ENCODE results near the gene LRMDA. TPM values are rescaled to one million over a fixed set of nuclear protein-coding genes. Genes with fewer than 3 reads are reported as not detected.
"Not testable (repeated sequence)": the region's sequence is repeated elsewhere in the genome, so short reads cannot be mapped to it uniquely, and the experiment has no call there.

The LRMDA gene
- total RNA-seq, 6 donors from 2014 or later: 12.8 to 185 (median 18.1) TPM

DNA sequence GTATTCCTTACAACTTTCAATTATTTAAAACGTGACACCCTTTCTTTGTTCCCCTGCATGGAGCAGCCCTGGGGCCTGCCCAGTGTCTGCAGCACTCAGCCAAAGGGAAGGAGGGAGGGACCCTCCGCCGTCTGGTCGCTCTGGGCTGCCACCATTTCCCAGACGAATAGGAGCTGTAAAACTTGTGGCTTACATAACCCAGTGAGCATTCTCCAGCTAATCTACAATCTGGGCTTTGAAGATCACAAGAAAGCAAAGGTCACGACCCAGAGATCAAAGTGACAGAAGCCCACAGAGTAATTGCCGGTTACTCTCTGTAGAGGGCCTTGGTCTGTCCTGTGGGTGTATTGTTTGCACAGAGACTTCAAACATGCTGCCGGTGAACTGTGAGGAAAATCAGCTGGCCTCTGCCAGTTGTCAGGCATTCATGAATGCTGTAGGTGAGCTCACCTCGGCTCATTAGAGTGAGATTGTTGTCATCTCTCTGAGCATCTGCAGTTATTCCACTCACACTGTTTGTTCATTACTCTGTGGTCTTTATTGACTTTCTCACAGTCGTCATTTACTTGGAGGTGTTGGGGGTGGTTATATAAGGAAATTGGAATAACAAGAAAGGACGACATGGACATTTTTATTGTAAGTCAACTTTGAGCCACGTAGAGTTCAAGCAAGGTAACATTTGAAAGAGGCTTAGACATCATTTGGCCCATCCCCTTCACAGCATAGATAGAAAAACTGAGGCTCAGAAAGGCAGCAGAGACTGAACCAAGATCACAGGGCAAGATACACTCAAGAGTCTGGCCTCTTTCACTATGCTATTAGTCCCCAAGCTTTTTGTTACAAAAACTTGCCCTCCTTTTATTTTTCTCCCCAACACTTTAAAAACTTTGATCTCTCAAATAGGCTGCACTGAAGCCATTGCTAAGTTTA lies 619.8 kb downstream of the LRMDA start:
- H3K4me1 ChIP-seq: no peaks in the 10 kb centered on the region
- H3K36me3 ChIP-seq: no peaks in the 10 kb centered on the region
- peaks cover 0 to 12% (median 9%) of the 10 kb centered on the region in 4 donors for H3K9me3 ChIP-seq
- H3K4me3 ChIP-seq: no peak overlapping the region
- H3K27ac ChIP-seq: no peak overlapping the region
- DNase-seq (no peak), ATAC-seq (ENCODE audit: low FRiP score in 2 of 2) (peak in 1 of 2 donors; percentile 27)
- 68 to 71% methylated on average over 12 of the region's 12 CpGs for WGBS, 2 donors
- TF ChIP-seq EP300 (IDR thresholded peaks at IDR 0.05): no peak
- TF ChIP-seq POLR2A (IDR thresholded peaks at IDR 0.05): no peak
- H3K27me3 ChIP-seq: no peaks in the 10 kb centered on the region

DNA sequence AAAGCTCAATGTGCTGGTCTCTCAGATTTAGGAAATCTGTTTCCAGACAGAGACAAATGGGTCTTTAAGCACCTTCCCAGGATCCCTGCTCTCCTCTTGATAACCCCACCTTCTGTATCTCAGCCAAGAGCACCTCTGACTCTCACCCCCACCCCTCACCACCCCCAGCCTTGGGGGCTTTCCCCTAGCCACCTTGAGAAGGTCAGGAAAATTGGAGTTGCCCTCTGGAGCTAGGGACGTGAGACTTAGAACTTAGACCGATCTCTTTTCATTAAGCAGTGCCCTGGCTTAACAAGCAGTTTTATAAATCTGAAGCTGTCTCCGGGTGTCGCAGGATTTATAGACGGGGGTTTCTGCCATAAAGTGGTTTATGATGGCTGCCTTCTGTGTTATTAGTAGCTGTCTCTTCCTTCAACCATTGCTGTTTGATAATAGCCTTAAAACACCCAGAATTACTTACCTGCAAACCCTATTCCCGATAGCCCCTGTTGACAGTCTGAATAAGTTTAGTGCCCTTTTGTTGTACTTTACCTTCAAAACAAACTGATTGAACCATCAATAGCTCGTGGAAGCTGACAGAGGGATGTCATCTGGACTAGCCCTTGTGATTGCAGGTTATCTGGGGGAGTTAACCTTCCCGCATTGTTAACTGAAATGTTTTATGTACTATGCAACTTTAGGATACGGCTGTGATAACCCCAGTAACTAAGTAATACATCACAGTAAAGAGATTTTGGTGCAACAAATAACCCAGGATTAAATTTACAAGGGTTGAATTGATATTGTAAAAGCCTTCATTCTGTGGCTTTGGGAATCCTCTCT lies 621.5 kb downstream of the LRMDA start:
- Histone ChIP-seq H3K4me3 (no peak overlapping the region), H3K9me3 (peaks cover 0 to 13% (median 11%) of the 10 kb centered on the region in 4 donors), H3K36me3 (no peaks in the 10 kb centered on the region), H3K27ac (no peak overlapping the region), H3K4me1 (no peaks in the 10 kb centered on the region), H3K27me3 (no peaks in the 10 kb centered on the region)
- TF ChIP-seq POLR2AphosphoS5 (IDR thresholded peaks at IDR 0.05): no peak
- no peak for TF ChIP-seq POLR2A (IDR thresholded peaks at IDR 0.05)
- TF ChIP-seq, protein P1, sequence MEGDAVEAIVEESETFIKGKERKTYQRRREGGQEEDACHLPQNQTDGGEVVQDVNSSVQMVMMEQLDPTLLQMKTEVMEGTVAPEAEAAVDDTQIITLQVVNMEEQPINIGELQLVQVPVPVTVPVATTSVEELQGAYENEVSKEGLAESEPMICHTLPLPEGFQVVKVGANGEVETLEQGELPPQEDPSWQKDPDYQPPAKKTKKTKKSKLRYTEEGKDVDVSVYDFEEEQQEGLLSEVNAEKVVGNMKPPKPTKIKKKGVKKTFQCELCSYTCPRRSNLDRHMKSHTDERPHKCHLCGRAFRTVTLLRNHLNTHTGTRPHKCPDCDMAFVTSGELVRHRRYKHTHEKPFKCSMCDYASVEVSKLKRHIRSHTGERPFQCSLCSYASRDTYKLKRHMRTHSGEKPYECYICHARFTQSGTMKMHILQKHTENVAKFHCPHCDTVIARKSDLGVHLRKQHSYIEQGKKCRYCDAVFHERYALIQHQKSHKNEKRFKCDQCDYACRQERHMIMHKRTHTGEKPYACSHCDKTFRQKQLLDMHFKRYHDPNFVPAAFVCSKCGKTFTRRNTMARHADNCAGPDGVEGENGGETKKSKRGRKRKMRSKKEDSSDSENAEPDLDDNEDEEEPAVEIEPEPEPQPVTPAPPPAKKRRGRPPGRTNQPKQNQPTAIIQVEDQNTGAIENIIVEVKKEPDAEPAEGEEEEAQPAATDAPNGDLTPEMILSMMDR (IDR thresholded peaks at IDR 0.05): no peak
- no peak for TF ChIP-seq EP300 (IDR thresholded peaks at IDR 0.05)
- ATAC-seq (ENCODE audit: low FRiP score in 2 of 2) (no peak), DNase-seq (no peak)
- 88 to 91% methylated on average over 9 of the region's 9 CpGs for WGBS, 2 donors

DNA sequence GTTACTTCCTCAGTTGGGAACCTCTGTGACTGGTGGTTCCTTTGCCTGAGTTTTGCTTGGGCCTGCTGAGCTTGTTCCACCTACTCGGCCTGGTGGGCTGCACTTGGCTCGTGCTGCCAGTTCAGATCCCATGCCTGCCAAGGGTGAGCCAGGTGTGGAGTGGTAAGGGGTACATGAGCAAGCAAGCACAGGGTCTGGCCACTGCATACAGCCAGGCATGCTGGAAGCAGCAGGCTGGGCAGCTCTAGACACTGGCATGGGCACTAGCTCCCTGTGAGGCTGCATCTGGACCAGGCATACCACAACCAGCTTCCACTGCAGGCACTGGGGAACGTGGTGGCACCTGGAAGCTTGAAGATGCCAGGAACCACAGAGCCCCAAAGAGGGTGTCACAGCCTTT lies 624.0 kb downstream of the LRMDA start:
- no peaks in the 10 kb centered on the region for H3K4me1 ChIP-seq
- H3K27ac ChIP-seq: no peak overlapping the region
- DNase-seq (peak in 1 of 2 donors; percentile 24), ATAC-seq (ENCODE audit: low FRiP score in 2 of 2) (no peak)
- H3K9me3 ChIP-seq: peaks cover 0 to 13% (median 11%) of the 10 kb centered on the region in 4 donors
- TF ChIP-seq POLR2AphosphoS5 (IDR thresholded peaks at IDR 0.05) (no peak), POLR2A (IDR thresholded peaks at IDR 0.05) (no peak), EP300 (IDR thresholded peaks at IDR 0.05) (no peak)
- TF ChIP-seq, protein P1 (IDR thresholded peaks at IDR 0.05): no peak
- H3K4me3 ChIP-seq: no peak overlapping the region
- H3K36me3 ChIP-seq: no peaks in the 10 kb centered on the region
- 96 to 100% methylated on average over 3 of the region's 3 CpGs for WGBS, 2 donors
- H3K27me3 ChIP-seq: no peaks in the 10 kb centered on the region

DNA sequence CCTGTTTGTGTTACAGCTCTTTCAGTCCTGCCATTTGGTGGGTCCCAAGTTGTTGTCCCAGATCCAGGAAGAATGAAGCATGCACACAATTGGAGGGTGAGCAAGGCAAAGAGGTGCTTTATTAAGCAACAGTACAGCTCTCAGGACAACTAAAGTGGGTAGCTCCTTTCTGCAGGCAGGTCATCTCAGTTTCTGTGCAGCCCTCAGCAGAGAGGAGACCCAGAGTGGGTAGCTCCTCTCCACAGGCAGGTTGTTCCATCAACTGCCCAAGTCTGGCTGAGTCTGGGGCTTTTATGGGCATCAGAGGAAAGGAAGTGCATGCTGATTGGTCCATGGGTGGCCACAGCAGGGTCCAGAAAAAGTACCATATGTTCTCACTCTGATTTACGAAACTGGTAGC lies 624.5 kb downstream of the LRMDA start:
- TF ChIP-seq POLR2A (IDR thresholded peaks at IDR 0.05): no peak
- TF ChIP-seq, protein P1 (IDR thresholded peaks at IDR 0.05): no peak
- TF ChIP-seq EP300 (IDR thresholded peaks at IDR 0.05): no peak
- no peak for TF ChIP-seq POLR2AphosphoS5 (IDR thresholded peaks at IDR 0.05)
- DNase-seq: no peak
- Histone ChIP-seq H3K36me3 (no peaks in the 10 kb centered on the region), H3K4me3 (no peak overlapping the region), H3K9me3 (peaks cover 0 to 13% (median 11%) of the 10 kb centered on the region in 4 donors), H3K27ac (no peak overlapping the region), H3K4me1 (no peaks in the 10 kb centered on the region), H3K27me3 (no peaks in the 10 kb centered on the region)
- no peak for ATAC-seq (ENCODE audit: low FRiP score in 2 of 2)
- WGBS, 2 donors: 93 to 100% methylated on average over 1 of the region's 1 CpG

DNA sequence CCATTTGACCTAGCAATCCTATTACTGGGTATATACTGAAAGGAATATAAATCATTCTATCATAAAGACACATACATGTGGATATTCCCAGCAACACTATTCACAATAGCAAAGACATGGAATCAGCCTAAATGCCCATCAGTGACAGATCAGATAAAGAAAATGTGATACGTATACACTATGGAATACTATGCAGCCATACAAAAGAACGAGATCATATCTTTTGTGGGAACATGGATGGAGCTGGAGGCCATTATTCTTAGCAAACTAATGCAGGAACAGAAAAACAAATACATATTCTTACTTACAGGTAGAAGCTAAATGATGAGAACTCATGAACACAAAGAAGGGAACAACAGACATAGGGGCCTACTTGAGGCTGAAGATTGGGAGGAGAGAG lies 629.6 kb downstream of the LRMDA start:
- ATAC-seq (ENCODE audit: low FRiP score in 2 of 2): not testable (repeated sequence)

More for the DNA sequence above, 629.6 kb downstream of the LRMDA start:
- not testable (repeated sequence) for H3K9me3 ChIP-seq, H3K36me3 ChIP-seq, DNase-seq, H3K4me3 ChIP-seq, H3K27me3 ChIP-seq, H3K4me1 ChIP-seq, H3K27ac ChIP-seq
- whole genome bisulfite sequencing, 2 donors: 89 to 96% methylated on average over 2 of the region's 2 CpGs
